HG03108 (cell line): ENCODE data around the gene UROD.
"Not testable (repeated sequence)": the region's sequence is repeated elsewhere in the genome, so short reads cannot be mapped to it uniquely, and the experiment has no call there.

Experiments used
- ATAC-seq: cut with Tn5 transposase; IDR thresholded peaks from one replicate; pipeline ENCODE4 v1.9.1; 2021; ENCODE audit warnings: moderate library complexity; ENCODE audit not compliant: unreplicated experiment

The UROD gene

GRCh38 chr1:45011837-45012638, at the start of gene UROD:
TSS of gene UROD (plus strand) at chr1:45012254. CDS start at chr1:45012266, 12 bp downstream.
- peak; percentile 72 for ATAC-seq

GRCh38 chr1:44962729-44963128, 49.3 kb upstream of the UROD start:
- ATAC-seq = no peak

- ATAC-seq = no peak
Observed at GRCh38 chr1:44964396-44964795, 47.7 kb upstream of the UROD start.

GRCh38 chr1:44970317-44970716, 41.7 kb upstream of the UROD start:
- ATAC-seq = no peak

GRCh38 chr1:44973645-44974044, 38.4 kb upstream of the UROD start:
- ATAC-seq = no peak

- no peak for ATAC-seq
Observed at GRCh38 chr1:44976252-44976651, 35.8 kb upstream of the UROD start.

GRCh38 chr1:44977372-44977771, 34.7 kb upstream of the UROD start:
- not testable (repeated sequence) for ATAC-seq

DNA sequence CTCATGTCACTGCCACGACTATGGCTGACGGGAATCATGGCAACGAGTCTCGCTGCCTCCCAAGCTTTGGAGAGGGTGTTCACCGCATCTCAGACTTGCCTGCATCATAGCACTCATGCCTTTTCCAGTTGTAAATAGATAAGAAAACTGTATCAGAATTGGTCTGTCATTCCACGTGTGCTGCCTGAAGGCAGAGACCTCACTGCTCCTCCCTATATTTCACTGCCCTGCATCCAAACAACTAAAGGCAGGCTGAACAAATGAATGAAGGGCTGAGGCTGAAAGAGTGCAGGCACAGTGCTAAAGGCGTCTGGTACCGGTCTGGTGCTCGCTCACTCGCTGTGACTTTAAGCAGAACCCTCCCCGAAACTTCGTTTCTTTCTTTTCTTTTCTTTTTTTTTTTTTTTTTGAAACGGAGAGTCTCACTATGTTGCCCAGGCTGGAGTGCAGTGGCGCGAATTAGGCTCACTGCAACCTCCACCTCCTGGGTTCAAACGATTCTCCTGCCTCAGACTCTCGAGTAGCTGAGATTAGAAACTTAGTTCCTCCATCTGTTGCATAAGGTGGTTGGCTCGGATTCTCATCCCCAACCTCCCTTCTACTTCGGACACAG, 26.2 kb upstream of the UROD start:
- ATAC-seq = no peak

GRCh38 chr1:44988531-44989156, 23.4 kb upstream of the UROD start:
- no peak for ATAC-seq

DNA sequence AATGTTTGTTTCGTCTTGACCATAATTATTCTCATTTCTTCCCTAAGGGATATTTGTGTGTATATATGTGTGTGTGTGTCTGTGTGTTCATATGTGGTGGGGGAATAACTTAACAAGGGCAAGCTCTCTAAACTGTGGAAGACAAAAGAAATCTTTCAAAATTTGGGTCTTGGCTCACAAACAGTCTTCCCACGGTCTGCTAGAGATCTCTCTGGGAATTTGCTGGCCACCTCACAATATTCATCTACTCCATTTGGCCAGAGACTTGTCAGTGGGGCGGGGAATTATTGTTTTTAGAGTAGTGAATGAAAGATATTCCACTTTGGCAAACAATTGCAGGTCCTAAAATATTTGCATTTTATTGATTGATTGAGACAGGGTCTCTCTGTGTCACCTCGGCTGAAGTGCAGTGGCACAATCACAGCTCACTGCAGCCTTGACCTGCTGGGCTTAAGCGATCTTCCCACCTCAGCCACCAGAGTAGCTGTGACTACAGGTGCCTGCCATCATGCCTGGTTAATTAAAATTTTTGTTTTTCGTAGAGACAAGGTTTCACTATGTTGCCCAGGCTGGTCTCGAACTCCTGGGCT, 17.6 kb upstream of the UROD start:
- no peak for ATAC-seq

DNA sequence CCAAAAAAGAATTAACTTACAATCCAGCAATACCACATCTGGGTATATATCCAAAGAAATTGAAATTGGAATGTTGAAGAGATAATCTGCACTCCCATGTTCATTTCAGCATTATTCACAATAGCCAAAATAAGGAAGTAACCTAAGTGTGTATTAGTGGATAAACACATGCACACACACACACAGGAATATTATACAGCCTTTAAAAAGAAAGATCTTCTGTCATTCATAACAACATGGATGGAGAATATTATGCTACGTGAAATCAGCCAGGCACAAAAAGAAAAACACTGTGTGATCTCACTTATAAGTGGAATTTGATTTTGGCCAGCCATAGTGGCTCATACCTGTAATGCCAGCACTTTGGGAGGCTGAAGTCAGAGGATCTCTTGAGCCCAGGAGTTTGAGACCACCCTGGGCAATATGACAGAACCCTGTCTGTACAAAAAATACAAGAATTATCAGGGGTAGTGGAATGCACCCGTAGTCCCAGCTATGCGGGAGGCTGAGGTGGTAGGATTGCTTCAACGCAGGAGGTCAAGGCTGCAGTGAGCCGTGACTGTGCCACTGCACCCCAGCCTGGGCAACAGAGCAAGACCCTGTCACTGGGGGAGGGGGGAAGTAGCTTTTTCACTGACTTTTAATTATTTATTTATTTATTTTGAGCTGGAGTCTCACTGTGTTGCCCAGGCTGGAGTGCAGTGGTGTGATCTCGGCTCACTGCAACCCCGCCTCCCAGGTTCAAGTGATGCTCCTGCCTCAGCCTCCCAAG, 16.4 kb upstream of the UROD start:
- ATAC-seq = no peak

DNA sequence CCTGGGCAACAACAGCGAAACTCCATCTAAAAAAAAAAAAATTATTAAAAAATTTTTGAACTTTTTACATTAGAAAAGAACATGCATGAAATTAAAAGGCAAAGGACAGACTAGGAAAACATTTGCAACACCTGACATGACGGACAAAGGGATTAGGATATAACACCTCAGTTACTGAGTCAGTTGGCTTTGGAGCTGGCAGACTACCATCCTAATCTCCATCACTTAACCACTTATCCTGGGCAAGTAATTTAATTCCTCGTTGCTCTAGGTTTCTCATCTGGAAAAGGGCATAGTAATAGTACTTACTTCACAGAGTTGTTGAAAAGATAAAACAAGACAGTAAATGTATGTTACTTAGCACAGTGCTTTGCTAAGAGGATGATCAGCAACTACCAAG, 12.8 kb upstream of the UROD start:
- ATAC-seq = no peak

DNA sequence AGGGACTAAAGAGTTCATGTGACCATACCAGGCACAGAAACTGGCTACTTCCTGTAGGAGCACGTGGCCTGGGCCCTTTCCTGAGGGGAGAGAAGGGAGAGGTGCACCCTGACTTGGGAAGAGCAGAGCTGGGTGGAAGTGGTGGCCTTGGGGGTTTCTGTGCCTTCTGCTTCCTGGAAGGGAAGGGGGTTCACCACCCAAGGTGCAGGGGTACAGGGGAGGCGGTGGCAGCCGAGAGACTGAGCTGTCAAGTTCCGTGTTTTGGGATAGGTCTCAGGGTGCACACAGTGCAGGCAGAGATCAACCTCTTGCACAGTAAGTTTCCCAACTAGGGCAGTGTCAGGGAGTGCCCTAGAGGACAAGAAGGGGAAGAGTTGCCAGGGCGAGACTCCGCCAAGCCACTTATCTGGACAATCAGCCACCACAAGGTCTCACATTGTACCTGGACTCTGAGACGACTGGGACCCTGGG, 11.0 kb upstream of the UROD start:
- ATAC-seq = no peak

DNA sequence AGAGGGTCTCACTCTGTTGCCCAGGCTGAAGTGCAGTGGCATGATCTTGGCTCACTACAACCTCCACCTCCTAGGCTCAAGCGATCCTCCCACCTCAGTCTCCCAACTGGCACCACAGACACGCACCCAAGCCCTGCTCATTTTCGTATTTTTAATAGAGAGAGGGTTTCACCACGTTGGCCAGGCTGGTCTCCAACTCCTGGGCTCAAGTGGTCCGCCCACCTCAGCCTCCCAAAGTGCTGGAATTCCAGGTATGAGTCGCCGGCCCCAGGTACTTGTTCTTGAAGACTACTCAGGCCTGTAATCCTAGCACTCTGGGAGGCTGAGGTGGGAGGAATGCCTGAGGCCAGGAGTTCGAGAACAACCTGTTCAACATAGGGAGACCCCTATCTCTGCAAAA, 10.5 kb upstream of the UROD start:
- ATAC-seq = not testable (repeated sequence)

GRCh38 chr1:45002650-45003645, 9.1 kb upstream of the UROD start:
- no peak for ATAC-seq

DNA sequence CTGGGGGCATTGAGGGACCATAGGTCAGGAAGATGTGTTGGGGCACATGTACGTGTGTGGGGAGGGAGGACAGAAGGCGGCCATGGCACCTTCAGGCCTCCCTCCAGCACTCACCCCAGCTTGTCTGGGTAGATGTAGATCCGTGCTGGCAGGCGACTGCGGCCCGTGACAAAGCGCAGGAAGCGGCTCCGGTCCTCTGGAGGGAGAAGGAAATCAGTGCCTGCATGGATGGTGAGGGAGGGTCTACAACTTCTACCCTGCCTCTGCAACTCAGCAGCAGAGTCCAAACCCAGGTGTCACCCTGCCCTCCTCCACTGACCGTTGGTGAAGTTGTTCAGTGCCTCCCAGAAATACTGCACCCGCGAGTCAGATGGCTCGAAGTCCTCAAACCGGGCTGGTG, 8.3 kb upstream of the UROD start:
- ATAC-seq = no peak

DNA sequence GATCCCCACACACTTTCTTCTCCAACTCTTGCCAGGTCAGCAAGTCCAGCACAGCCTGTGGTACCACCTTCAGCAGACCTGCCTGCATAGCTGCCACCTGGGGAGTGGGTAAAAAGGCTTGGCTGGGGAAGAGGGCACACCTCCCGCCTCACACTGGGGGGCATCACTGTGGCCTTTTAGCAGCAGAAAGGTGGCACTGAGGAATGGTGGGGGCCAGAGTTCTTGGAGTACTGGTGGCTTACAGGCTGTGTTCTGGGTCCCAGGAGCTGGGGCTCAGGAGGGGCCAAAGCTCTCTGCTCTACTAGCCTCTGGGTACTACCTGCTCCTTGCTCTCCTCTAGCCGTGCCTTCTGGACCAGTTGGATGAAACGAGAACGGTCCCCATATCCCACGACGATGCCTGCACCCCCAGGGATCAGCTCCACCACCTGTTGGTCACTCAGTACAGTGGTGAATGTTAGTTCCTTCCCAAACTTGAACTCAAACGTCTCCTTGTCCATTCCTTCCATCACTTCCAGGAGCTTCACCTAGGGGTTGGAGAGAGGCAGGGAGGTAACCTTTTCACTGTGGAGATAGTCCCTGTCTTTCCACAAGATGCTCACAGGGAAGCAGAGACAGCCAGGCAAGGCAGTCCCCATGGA, 7.7 kb upstream of the UROD start:
- ATAC-seq = no peak

DNA sequence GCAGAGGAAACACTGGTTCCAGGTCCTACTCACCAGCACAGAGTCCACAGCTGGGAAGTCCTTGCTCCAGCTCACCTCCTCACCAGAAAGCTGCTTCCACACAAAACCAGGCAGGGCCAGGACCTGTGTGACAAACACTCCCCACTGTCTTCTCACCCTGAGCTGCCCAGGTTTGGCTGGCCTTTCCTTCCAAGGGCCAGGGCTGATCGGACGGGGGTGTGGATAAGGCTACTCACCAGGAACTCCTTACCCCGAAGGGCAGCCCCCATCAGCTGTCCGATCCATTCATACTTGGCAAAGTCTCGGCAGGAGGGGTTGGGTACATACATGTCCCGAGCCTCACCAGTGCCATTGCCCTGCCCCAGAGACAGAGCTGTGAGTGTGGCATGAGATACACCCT, 6.3 kb upstream of the UROD start:
- no peak for ATAC-seq

DNA sequence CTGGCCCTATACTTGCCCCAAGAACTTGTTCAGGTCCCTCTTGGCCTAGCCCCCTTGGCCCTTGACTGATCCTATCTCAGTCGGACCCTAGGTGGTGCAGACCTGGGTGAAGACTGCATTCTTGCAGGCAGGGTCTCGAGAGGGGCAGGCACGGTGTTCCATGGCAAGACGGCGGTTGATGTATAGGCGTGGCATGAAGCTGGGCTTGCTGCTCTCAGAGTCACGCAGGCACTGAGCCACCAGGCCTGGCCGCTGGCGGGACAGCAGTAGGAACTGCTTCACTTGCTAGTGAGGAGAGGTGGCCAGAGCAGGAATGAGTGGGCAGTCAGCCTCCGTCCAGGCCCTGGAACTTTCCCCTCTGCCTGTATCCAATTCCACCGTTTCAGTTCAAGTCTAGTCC, 4.7 kb upstream of the UROD start:
- no peak for ATAC-seq
